ENCODE data around the gene SPIRE2.

DNA sequence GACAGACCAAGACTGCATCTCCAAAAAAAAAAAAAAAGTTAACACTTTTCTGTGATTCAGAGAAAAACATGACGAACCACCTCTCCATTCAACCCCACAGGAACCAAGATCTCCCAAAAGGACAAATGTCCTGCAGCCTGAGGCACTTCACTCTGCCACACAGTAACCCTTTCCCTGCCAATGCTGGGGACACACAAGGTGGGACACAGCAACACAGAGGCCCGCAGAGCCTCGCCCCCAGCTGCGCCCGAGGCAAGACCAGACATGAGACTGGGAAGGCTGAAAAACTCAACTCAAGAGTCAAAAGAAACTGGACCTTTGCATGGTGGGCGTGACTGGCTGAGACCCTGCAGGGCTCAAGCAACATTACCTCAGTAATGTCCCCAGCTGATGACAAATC, 45.8 kb upstream of the SPIRE2 start:
- TF ChIP-seq, protein P1, sequence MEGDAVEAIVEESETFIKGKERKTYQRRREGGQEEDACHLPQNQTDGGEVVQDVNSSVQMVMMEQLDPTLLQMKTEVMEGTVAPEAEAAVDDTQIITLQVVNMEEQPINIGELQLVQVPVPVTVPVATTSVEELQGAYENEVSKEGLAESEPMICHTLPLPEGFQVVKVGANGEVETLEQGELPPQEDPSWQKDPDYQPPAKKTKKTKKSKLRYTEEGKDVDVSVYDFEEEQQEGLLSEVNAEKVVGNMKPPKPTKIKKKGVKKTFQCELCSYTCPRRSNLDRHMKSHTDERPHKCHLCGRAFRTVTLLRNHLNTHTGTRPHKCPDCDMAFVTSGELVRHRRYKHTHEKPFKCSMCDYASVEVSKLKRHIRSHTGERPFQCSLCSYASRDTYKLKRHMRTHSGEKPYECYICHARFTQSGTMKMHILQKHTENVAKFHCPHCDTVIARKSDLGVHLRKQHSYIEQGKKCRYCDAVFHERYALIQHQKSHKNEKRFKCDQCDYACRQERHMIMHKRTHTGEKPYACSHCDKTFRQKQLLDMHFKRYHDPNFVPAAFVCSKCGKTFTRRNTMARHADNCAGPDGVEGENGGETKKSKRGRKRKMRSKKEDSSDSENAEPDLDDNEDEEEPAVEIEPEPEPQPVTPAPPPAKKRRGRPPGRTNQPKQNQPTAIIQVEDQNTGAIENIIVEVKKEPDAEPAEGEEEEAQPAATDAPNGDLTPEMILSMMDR (IDR thresholded peaks at IDR 0.05) = no peak
- TF ChIP-seq, protein P2, sequence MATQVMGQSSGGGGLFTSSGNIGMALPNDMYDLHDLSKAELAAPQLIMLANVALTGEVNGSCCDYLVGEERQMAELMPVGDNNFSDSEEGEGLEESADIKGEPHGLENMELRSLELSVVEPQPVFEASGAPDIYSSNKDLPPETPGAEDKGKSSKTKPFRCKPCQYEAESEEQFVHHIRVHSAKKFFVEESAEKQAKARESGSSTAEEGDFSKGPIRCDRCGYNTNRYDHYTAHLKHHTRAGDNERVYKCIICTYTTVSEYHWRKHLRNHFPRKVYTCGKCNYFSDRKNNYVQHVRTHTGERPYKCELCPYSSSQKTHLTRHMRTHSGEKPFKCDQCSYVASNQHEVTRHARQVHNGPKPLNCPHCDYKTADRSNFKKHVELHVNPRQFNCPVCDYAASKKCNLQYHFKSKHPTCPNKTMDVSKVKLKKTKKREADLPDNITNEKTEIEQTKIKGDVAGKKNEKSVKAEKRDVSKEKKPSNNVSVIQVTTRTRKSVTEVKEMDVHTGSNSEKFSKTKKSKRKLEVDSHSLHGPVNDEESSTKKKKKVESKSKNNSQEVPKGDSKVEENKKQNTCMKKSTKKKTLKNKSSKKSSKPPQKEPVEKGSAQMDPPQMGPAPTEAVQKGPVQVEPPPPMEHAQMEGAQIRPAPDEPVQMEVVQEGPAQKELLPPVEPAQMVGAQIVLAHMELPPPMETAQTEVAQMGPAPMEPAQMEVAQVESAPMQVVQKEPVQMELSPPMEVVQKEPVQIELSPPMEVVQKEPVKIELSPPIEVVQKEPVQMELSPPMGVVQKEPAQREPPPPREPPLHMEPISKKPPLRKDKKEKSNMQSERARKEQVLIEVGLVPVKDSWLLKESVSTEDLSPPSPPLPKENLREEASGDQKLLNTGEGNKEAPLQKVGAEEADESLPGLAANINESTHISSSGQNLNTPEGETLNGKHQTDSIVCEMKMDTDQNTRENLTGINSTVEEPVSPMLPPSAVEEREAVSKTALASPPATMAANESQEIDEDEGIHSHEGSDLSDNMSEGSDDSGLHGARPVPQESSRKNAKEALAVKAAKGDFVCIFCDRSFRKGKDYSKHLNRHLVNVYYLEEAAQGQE (IDR thresholded peaks at IDR 0.05; ENCODE audit: insufficient read depth in 1 of 2, low read depth in 2 of 2, low read length in 1 of 2) = no peak
- TF ChIP-seq POLR2AphosphoS5 (IDR thresholded peaks at IDR 0.05; ENCODE audit: low read depth, low read length) = no peak
- TF ChIP-seq TCF7L2 (IDR thresholded peaks at IDR 0.05; ENCODE audit: low read depth, low read length) = no peak

All from Panc1 (cell line).